A549 (cell line): ENCODE results near the gene HOXD10.

Source experiments
- BHLHE40 ChIP-seq: IDR thresholded peaks from 2 replicates; pipeline ENCODE4 v1.6.1; 2012; ENCODE audit warnings: low read depth, low read length, inconsistent platforms
- CTCF ChIP-seq: fragments of >200 bp; sonication (Bioruptor Twin); formaldehyde crosslinking; IDR thresholded peaks from 3 replicates; pipeline ENCODE4 v1.5.1; 2016
- EP300 ChIP-seq, 2 experiments: fragments of >200 bp; sonication (Bioruptor Twin); formaldehyde crosslinking; IDR thresholded peaks; 2 replicates in 1 of 2; 3 replicates in 1 of 2; pipeline ENCODE4 v1.6.1; 2016 to 2017
- MAFK ChIP-seq: fragments of 450-650 bp; IDR thresholded peaks from 2 replicates; pipeline ENCODE4 v1.6.1; 2014; ENCODE audit not compliant: partially characterized antibody
- NR3C1 ChIP-seq: fragments of >200 bp; sonication (Bioruptor Twin); formaldehyde crosslinking; IDR thresholded peaks from 3 replicates; pipeline ENCODE4 v1.6.1; 2017
- POLR2A ChIP-seq: IDR thresholded peaks from 2 replicates; pipeline ENCODE4 v1.6.1; 2012; ENCODE audit warnings: mild to moderate bottlenecking, low read length
- RAD21 ChIP-seq, 2 experiments: fragments of >200 bp in 1 of 2; sonication (Bioruptor Twin) in 1 of 2; formaldehyde crosslinking in 1 of 2; IDR thresholded peaks in 1 of 2; conservative IDR thresholded peaks in 1 of 2; 2 replicates in 1 of 2; 3 replicates in 1 of 2; pipeline ENCODE4 v1.6.1; 2012 to 2018; ENCODE audit warnings: inconsistent platforms in 1 of 2
- RFX5 ChIP-seq: fragments of 450-650 bp; IDR thresholded peaks from 2 replicates; pipeline ENCODE4 v1.7.1; 2014; ENCODE audit warnings: antibody characterized with exemption, mild to moderate bottlenecking, moderate library complexity
- SMC3 ChIP-seq: fragments of >200 bp; sonication (Bioruptor Twin); formaldehyde crosslinking; IDR thresholded peaks from 3 replicates; pipeline ENCODE4 v1.6.1; 2018; ENCODE audit warnings: inconsistent platforms

- TF ChIP-seq RAD21 (conservative IDR thresholded peaks at IDR 0.05 in 1 of 2, IDR thresholded peaks at IDR 0.05 in 1 of 2): peak; percentile 90 to 100
- TF ChIP-seq MAFK: no peak
- TF ChIP-seq BHLHE40: no peak
- TF ChIP-seq CTCF: peak; percentile 100
- TF ChIP-seq NR3C1: no peak
- TF ChIP-seq RFX5: no peak
- TF ChIP-seq POLR2A: peak; percentile 32; the same call in 1 of the 2 replicates
- no peak for TF ChIP-seq EP300 (IDR thresholded peaks at IDR 0.05)
- TF ChIP-seq SMC3: peak; percentile 99
Observed at GRCh38 chr2:176140513-176141317, 24.1 kb downstream of the HOXD10 start.
